HUDEP-2 (cell line): Measurements from ENCODE around the gene RPLP1.

Experiments used
- DNase-seq, 76 experiments: peaks; one replicate each; lab custom pipeline; 2025; ENCODE audit not compliant: unreplicated experiment in 76 of 76; lab: John Stamatoyannopoulos, UW

The RPLP1 gene

DNA sequence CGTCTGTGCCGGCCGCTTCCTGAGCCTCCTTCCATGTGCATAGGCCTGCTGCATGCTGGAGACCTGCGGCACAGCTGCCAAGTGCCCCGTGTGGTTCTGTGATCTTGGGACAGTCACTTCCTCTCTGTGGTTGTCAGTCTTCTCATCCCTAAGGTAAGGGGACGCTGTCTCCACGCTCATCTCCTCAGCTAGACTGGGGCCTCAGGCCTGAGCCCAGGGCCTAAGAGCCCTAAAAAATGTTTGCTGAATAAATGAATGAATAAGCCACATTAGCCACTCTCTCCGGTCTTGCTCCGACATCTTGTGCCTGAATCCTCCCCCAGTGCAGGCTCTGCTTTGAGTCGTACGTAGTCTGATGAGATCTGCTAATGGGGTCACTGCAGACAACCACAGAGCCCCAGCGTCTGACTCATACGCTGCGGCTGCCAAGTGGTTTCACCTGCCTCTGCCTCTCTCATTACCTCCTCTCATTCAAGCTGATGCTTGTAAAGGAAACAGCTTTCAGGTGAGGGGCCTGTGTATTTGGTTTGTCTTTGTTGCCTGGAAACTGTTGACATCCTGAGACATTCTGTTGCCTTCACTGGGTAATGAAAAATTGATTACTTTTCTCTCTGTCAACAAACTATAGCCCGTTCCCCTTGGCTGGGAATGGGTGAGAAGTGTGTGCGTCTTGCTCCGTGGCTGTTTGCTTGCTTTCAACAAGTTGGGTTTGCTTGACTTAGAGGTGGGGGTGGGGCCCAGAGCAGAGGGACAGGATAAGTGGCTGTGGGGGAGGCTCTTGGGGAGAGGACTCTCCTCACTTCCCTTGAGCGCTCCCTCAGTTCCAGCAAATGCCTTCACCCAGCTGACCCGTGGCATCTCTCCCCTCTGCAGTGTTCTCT is 15.9 kb downstream of the RPLP1 start:
- peak in 2 of 76 experiments; percentile 2 to 13 for DNase-seq

DNA sequence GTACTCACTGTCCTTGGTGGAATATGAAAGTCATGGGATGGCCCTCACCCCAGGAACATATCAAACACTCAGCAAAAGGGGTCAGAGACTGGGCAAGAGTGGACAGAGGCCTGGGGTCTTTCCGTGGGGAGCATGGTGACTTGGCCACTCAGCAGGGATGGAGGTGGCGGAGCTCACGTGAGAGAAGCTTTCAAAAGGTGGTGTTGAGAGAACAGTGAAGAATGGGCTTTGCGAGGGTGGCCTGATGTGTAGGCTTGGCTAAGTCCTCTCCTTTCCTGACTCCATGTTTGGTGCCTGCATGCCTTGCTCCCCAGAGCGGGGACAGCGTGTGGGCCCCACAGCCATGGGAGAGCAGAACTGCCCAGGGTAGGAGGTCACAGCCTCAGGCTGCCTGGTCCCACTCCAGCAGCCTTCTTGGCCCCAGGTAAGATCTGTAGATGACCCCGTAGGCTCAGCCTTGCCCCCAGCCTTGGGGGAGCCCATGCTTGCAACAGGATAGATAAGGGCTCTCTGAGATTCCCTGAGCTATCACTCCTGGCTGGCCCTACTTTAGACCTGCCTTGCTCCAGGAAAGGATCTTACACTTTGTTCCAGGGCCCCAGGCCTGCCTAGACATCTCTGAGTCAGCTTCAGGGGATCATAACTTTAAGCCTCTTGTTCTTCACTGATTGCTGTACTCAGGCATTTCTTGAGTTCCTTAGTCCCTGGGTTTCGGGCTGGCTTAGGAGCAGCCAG is 17.0 kb downstream of the RPLP1 start:
- DNase-seq = peak in 1 of 76 experiments; percentile 5

DNA sequence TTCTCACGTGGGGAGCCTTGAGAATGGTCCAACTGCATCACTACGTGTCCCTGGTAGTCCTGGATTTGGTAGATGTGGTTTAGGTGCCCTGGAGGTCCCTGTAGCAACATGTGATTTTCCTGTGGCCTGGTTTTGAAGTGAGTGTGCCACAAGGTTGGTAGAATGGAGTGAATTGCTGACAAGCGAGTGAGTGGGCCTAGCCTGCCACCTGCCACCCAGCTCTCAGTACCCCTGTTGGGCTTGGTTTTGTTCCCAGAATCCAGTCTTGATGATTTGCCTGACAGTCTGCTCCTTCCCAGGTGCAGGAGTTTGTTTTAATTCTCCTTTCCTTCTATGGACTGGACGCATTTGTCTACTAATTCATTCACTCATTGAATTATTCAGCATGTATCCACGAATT is 19.4 kb downstream of the RPLP1 start:
- no peak for DNase-seq

DNA sequence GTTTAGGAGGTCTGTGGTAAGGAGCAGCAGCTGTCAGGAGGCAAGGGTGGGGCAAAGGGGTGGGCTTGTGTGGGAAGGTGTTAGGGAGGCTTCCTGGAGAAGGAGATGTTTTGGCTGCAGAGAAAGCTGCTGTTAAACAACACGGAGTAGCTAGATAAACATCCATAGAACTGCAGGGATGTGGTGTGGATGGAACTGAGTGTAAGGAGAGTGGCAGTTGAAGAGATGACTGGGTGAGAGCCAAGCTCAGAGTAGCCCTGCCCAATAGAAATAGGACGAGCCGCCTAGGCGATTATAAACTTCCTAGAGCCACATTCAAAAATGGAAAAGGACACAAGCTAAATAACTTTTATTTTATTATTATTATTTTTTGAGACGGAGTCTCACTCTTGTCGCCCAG is 19.9 kb downstream of the RPLP1 start:
- no peak for DNase-seq

DNA sequence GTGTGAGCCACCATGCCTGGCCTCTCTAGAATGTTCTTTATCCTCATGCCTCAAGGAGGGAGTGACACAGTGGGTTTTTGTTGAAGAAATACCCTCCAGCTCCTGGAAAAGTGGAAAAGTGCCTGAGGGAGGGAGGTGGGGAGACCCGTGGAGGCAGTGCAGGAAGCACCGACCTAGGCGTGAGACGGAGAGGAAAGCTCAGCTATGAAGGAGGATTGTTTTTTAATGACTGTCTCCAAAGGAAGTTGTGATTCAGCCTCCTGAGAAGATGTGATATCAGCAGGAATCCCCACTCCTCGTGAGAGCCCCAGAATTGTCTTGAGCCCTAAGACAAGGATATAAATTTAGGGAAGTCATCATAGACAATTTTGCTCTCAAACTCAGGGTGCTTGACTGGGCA is 21.7 kb downstream of the RPLP1 start:
- DNase-seq = no peak

DNA sequence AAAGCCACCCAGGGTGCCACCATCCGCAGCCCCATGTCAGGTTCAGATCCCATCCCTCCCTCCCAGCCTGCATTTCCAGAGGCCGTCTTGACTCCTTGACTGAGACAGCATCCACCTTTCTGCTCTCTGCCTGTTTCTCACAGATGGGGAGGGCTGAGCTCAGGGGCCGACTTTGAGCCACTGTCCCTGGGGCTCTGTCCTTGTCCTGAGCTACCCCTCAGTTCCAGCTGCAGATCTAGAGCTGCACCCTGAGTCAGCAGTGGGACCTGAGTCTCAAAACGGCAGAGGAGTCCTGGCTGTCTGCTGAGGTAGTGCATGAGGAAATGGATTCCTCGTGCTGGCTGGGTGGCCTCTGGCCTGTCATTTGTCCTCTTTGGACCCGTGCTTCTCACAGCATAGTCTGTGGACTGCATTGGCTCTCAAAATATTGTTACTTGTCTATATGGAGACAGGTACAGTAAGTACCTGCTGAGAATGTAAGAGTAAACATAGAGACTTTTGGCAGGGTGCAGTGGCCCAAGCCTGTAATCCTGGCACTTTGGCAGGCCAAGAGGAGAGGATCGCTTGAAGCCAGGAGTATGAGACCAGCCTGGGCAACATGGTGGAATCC is 22.3 kb downstream of the RPLP1 start:
- DNase-seq = no peak

DNA sequence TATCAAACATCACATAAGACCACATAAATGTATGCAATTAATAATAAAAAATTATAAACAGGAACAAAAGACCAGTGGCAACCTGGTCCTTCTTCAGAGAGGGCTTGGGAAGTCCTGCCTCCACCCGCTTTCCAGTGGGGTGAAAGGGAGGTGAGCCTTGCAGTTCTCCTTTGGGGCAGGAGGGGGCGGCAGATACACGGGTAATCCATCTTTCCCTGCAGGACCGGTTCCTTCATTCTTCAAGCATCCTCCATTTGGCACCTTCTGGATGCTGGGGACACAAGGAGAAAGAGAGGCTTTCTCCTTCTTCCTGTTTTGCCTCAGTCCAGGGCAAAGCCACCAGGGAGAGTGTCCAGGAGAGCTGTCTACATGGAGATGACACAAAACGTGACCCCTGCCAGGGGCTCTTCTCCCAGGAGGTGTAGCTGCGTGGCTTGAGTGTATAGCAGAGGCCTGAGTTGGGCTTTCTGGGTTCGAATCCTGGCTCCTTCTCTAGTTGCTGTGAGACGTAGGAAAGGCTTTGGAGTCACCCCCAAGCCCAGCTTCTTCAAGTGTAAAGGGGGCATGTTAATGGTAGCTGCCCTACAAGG is 23.2 kb downstream of the RPLP1 start:
- peak in 52 of 76 experiments; percentile 4 to 73 (median 44) for DNase-seq

DNA sequence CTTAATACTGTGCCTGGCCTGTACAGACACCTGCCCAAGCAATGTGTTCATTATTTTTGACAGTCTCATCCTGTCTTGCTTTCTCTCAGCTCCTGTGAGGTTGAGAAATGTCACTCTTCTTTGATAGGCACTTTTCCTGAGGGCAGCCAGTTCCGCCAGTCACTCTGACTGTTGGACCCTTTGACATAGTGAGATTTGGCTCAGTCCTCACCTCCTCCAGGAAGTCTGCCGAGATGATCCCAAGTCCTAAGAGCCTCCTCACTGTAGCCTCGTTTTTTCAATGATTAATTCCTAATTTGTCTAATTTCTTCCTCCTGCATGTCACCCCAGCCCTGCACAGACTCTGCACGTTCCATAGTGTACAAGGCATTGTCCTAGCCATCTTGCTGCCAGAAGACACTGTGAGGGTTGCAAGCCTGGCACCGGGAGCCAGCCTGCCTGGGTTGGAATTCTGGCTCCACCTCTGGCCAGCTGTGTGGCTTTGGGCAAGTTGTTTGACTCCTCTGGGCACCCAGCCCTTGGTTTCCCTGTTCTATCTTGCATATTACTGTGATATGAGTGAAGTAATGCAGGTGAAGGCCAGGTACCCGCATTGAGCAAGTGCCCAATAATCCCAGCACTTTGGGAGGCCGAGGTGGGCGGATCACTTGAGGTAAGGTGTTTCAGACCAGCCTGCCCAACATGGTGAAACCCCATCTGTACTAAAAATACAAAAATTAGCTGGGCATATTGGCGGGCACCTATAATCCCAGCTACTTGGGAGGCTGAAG is 24.3 kb downstream of the RPLP1 start:
- no peak for DNase-seq

DNA sequence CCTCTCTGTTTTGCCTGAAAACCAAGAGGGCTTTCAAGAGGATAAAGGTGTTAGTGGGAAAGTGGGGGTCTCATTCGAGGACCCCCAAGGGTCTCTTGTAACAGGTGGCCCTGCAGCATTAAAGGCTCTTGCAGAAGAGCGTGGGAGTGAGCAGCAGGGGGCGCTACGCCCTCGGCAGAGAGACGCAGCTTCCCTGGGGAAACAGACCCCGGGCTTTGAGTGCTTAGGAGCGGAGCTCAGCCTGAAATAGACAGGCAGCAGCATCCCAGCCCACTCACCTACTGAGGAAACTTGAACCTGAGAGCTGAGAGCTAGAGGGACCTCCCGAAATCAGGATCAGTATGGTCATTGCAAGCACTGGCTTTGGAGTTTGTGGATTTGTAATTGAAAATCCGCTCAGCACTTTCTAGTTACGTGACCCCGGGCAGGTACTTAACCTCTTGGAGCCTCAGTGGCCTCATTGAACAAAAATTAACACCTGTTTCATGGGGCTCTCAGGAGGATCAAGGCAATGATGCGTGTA is 25.7 kb downstream of the RPLP1 start:
- DNase-seq = peak in 24 of 76 experiments; percentile 6 to 44 (median 22)

DNA sequence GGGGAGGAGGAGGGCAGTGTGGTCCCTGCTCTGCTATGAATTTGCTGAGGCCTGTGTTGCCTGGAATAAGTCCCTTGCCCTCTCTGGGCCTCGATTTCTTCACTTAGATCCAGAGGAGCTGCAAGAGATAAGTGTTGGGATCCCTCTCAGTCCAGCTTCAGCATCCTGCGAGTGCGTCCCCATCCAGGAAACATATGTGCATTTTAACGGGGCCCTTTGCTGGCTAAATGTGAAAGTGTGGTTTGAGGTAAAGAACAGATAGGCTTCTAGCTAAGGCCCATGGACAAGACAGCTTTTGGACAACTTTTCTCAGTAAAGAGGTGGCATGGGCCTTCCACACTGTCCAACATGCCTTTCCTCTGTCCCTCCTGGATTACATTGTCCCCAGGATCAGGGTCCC is 26.5 kb downstream of the RPLP1 start:
- no peak for DNase-seq

DNA sequence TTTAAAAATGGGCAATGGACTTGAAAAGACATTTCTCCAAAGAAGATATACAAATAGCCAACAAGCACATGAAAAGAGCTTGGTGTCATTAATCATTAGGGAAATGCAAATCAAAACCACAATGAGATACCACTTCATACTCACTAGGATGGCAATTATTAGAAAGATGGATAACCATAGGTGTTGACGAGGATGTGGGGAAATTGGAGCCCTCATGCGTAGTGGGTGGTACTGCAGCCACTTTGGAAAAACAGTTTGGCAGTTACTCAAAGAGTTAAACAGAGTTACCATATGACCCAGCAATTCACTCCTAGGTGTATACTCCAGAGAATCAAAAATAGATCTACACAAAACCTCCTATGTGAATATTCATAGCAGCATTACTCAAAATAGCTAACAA is 27.4 kb downstream of the RPLP1 start:
- no peak for DNase-seq

DNA sequence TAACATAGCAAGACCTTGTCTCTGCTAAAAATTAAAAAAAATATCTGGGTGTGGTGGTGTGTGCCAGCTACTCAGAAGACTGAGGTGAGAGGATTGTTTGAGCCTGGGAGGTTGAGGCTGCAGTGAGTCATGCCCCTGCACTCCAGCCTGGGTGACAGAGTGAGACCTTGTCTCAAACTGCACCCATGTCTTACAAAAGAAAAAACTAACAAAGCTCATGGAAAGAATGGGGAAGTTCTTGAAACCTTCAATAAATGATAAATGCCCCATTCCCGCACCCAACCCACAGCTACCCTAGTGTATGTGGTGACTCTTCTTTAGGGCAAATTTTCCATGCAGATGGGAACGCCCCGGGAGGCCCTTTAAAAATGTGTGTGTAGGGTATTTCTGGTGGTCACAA is 28.3 kb downstream of the RPLP1 start:
- no peak for DNase-seq

DNA sequence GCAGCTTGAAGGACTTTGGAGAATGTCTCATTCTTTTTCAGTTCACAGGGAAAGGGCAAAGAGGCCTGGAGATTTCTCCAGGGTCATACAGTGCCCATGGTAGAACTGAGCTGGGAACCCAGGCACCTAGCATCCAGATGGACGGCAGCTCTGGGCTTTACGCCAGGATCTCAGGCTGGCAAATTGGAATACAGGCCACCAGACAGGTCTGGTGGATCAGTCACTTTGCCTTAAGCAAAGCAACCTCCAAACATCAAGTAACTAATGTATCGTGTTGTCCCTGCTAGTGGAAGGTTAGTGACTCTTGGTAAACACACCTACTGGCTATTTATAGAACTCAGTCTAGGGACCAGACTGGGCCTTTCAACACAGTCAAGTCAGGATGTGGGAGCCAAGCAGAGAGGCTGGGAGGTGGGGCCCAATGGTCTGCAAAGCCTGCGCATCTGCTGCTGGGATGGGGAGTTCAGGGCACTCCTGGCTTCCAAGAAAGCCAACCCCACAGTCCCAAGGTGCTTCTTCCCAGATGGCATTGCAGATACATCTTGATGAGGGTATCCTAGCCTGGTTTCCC is 30.2 kb downstream of the RPLP1 start:
- DNase-seq = no peak

DNA sequence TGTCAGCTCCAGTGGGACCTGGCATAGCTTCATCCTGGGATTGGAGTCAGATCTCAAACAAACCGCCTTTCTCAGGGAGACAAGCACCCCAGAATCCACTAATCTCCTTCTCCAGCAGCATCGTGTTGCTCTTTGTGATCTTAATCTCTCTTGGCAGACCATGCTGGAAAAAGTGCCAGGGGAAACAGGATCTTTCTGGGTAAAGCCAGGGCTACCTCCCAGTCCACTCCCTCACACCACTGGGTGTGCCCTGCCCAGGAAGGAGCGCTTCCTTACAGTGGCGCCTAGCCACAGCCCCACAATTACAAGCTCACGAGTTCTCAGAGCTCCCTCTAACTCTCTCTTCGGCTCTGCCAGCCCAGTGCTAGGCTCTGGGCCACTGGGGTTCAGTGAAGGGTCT is 32.2 kb downstream of the RPLP1 start:
- DNase-seq = no peak

DNA sequence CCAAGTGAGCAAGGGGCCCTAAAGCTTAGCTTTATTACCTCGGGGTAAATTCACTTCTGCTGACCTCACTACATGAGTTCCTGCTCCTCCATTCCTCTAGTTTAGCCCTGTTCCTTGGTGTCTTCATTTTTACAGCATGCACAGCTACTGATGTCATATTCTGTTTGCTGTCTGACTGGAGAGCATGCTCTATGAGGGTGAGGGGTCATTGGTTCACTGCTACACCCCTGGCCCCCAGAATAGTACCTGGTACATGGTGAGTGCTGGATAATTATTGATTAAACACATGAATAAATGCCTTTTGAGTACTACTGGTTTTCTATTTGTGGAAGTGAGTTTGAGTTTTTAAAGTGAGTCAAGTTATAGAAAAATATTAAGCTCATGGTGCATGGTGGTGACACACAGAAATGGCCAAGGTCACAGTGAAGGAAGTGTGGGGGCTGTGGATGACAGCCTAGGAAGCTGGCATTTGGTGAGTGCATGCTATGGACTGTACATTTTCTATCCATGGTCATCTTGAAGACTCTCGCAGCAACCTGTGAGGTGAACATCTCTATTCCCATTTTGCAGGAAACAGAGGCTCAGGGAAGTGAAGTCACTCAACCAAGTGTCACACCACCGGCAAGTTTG is 34.0 kb downstream of the RPLP1 start:
- no peak for DNase-seq

DNA sequence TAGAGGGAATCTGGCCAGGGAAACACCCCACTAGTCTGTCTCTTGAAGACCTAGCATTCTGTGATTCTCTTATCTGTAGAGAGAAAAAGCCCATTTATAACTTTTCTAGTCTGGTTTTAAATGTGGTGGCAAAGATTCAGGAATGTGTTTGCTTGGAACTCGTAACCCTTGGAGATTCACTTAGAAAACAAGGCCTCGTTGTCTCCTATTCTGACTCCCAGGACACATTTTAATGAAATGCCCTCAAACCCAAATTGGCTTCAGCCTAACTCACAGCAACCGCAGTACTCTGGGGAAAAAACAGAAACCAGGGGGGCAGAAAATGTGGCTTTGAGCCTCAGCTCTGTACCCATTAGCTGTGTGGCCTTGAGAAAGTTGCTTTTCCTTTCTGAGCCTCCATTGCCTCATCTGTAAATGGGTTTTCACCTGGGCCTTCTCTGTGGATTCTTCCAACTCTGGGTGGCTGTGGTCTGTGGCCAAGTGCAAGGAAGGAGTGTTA is 36.5 kb downstream of the RPLP1 start:
- no peak for DNase-seq

DNA sequence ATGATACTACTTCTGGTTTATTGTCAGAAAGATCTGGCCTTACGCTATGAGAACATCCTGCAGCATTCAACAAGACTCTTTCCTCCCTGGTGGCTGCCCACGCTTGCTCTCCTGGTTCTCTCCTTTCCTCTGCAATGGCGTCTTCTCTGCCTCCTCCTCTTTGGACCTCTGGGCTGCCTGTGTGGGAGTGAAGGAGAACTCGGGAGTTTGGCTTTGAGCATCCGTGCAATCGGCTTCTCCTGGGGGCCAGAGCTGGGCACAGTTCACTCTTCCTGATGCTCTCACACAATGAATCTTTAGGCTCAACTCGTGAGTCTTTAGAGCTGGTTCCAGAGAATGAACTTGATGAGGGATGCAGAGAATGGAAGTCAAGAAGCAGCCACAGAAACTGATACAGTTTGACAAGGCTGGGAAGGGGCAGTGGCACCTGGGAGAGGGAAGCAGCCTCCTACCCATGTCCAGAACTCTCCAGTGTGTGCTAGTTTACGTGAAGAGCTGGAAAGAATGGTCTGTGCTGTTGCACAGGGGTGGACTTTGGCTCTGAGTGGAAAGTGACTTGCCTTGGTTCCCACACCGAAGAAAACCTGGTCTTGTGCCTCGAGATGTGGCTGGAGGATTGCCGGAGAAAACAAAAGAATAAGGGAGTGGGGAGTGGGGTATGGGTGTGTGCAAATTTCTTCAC is 37.9 kb downstream of the RPLP1 start:
- DNase-seq = no peak

DNA sequence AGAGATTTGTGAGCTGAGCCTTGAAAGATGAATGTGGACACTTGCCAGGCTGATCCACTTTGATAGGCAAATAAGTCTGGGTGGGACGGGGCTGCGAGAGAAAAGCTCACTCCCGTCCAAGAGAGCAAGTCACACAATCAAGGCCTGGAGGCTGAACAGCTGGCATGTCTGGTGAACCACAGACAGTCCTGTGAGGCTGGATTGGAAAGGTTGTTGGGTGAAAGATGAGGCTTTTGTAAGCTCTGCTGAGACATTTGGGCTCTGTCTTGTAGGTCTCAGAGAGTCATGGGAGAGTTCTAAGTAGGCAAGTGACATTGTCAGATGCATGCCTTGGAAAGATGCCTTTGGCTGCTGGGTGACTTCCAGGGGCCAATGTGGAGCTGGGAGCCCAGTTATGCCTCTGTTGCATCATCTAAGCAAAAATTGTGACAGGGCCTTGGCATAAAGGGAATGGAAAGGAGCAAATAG is 38.5 kb downstream of the RPLP1 start:
- DNase-seq = no peak

DNA sequence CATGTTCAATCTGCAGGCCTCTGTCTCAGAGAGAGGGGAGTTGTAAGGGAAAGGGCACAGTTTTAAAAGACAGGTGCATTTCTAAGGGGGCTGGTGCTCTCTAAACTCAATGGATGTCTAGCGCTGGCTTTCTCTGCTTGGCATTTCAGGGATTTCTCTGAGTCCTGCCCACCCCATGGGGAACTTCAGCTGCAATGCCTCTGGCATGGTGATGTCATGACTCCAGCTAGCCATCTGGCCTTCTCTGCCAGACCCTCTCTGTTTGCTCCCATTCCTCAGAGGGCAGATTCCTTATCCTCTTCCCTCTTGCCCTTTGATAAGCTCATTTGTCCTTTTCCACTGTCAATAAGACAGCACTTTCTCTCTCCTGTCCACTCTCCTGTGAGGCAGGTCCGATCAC is 40.8 kb downstream of the RPLP1 start:
- DNase-seq = no peak
